Loucy (cell line): ENCODE data around the gene PDE11A.

Source experiments
- H2AFZ ChIP-seq: fragments of 200-600 bp; sonication (generic); 2 replicates; pipeline ENCODE4 v1.6.0; 2016; ENCODE audit warnings: antibody characterized with exemption, mild to moderate bottlenecking, low read length, moderate library complexity
- H3F3A ChIP-seq: fragments of 200-600 bp; 2 replicates; pipeline ENCODE4 v1.6.0; 2016; ENCODE audit warnings: antibody characterized with exemption, low read depth, mild to moderate bottlenecking
- H3K27me3 ChIP-seq: fragments of 200-600 bp; sonication (generic); 2 replicates; pipeline ENCODE4 v1.6.1; 2014; ENCODE audit warnings: low read length, mild to moderate bottlenecking; ENCODE audit not compliant: insufficient read depth, poor library complexity, severe bottlenecking
- H3K36me3 ChIP-seq: fragments of 200-600 bp; sonication (generic); 2 replicates; pipeline ENCODE4 v1.6.1; 2016; ENCODE audit warnings: low read length; ENCODE audit not compliant: insufficient read depth
- H3K4me1 ChIP-seq: fragments of 200-600 bp; sonication (generic); 2 replicates; pipeline ENCODE4 v1.5.1; 2014; ENCODE audit warnings: low read length, mild to moderate bottlenecking; ENCODE audit not compliant: insufficient read depth, poor library complexity, severe bottlenecking
- H3K4me2 ChIP-seq: fragments of 200-600 bp; sonication (generic); 2 replicates; pipeline ENCODE4 v1.6.0; 2014; ENCODE audit warnings: antibody characterized with exemption, low read length, low read depth, mild to moderate bottlenecking; ENCODE audit not compliant: poor library complexity, severe bottlenecking
- H3K4me3 ChIP-seq: fragments of 200-600 bp; sonication (generic); 2 replicates; pipeline ENCODE4 v1.5.1; 2014; ENCODE audit warnings: low read length, mild to moderate bottlenecking, mixed read lengths; ENCODE audit not compliant: poor library complexity, severe bottlenecking
- H3K79me2 ChIP-seq: fragments of 200-600 bp; sonication (generic); 2 replicates; pipeline ENCODE4 v1.6.1; 2014; ENCODE audit warnings: low read length; ENCODE audit not compliant: insufficient read depth
- H3K9ac ChIP-seq: fragments of 200-600 bp; sonication (generic); 2 replicates; pipeline ENCODE4 v1.6.0; 2014; ENCODE audit warnings: mild to moderate bottlenecking, low read depth, low read length, moderate library complexity; ENCODE audit not compliant: poor library complexity, severe bottlenecking
- H3K9me2 ChIP-seq: fragments of 200-600 bp; sonication (generic); replicated peaks from 2 replicates; pipeline ENCODE4 v1.6.1; 2016; ENCODE audit warnings: low read depth, low read length, mixed read lengths
- H3K9me3 ChIP-seq: fragments of 200-600 bp; sonication (generic); 2 replicates; pipeline ENCODE4 v1.6.1; 2014; ENCODE audit warnings: mild to moderate bottlenecking, antibody characterized with exemption, low read length, low read depth; ENCODE audit not compliant: insufficient read depth
- H4K20me1 ChIP-seq: fragments of 200-600 bp; sonication (generic); 2 replicates; pipeline ENCODE4 v1.6.0; 2014; ENCODE audit warnings: antibody characterized with exemption, low read length, mild to moderate bottlenecking; ENCODE audit not compliant: insufficient read depth, poor library complexity, severe bottlenecking
- EZH2phosphoT487 ChIP-seq: fragments of 200-600 bp; IDR thresholded peaks from 2 replicates; pipeline ENCODE4 v1.6.1; 2018; ENCODE audit warnings: antibody characterized with exemption, mild to moderate bottlenecking, moderate library complexity, borderline replicate concordance
- TF ChIP-seq, protein P1 (sequence below): fragments of 200-600 bp; sonication (generic); conservative IDR thresholded peaks from 2 replicates; pipeline ENCODE4 v1.5.1; 2014; ENCODE audit warnings: mild to moderate bottlenecking, antibody characterized with exemption, low read length

PDE11A gene

GRCh38 chr2:177747384-177747783 lies 325.2 kb downstream of the PDE11A start:
- no peaks in the 10 kb centered on the region for H3K9me2 ChIP-seq
- H3K79me2 ChIP-seq: no peaks in the 10 kb centered on the region
- no peak overlapping the region for H3K4me2 ChIP-seq
- no peaks in the 10 kb centered on the region for H3K36me3 ChIP-seq
- TF ChIP-seq, protein P1, sequence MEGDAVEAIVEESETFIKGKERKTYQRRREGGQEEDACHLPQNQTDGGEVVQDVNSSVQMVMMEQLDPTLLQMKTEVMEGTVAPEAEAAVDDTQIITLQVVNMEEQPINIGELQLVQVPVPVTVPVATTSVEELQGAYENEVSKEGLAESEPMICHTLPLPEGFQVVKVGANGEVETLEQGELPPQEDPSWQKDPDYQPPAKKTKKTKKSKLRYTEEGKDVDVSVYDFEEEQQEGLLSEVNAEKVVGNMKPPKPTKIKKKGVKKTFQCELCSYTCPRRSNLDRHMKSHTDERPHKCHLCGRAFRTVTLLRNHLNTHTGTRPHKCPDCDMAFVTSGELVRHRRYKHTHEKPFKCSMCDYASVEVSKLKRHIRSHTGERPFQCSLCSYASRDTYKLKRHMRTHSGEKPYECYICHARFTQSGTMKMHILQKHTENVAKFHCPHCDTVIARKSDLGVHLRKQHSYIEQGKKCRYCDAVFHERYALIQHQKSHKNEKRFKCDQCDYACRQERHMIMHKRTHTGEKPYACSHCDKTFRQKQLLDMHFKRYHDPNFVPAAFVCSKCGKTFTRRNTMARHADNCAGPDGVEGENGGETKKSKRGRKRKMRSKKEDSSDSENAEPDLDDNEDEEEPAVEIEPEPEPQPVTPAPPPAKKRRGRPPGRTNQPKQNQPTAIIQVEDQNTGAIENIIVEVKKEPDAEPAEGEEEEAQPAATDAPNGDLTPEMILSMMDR: no peak
- TF ChIP-seq EZH2phosphoT487: no peak
- no peaks in the 10 kb centered on the region for H3F3A ChIP-seq
- H3K9me3 ChIP-seq: no peaks in the 10 kb centered on the region
- no peaks in the 10 kb centered on the region for H4K20me1 ChIP-seq
- H3K4me1 ChIP-seq: peaks cover 15% of the 10 kb centered on the region
- no peaks in the 10 kb centered on the region for H3K27me3 ChIP-seq
- H2AFZ ChIP-seq: no peak overlapping the region
- no peak overlapping the region for H3K4me3 ChIP-seq
- no peak overlapping the region for H3K9ac ChIP-seq

DNA sequence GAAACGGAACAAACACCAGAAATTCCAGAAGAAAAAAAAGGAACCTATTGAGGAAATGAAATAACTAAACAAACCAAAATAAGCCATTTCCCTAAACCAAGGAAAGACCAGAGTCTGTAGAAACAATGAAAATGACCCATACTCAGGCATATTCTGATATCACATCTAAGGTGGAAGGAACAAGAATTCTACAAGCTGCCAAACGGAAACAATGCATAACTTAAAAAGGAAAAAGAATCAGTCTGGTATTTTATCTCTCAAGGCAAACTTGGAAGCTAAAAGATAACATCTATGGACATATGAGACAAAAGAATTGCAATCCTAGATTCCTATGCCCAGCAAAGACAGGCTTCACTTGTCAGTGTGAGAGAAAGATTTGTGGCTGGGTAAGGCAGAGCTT lies 326.2 kb downstream of the PDE11A start:
- H3K79me2 ChIP-seq: no peaks in the 10 kb centered on the region
- no peaks in the 10 kb centered on the region for H3K27me3 ChIP-seq
- H3K4me3 ChIP-seq: no peak overlapping the region
- H3K9me3 ChIP-seq: no peaks in the 10 kb centered on the region
- no peak overlapping the region for H3K4me2 ChIP-seq
- H3K9ac ChIP-seq: no peak overlapping the region
- no peaks in the 10 kb centered on the region for H3K36me3 ChIP-seq
- no peaks in the 10 kb centered on the region for H3K9me2 ChIP-seq
- no peak for TF ChIP-seq EZH2phosphoT487
- TF ChIP-seq, protein P1: no peak
- H4K20me1 ChIP-seq: no peaks in the 10 kb centered on the region
- H3F3A ChIP-seq: no peaks in the 10 kb centered on the region
- H3K4me1 ChIP-seq: peaks cover 15% of the 10 kb centered on the region
- H2AFZ ChIP-seq: peak overlapping the region; percentile 9; the same call in 1 of the 2 replicates

DNA sequence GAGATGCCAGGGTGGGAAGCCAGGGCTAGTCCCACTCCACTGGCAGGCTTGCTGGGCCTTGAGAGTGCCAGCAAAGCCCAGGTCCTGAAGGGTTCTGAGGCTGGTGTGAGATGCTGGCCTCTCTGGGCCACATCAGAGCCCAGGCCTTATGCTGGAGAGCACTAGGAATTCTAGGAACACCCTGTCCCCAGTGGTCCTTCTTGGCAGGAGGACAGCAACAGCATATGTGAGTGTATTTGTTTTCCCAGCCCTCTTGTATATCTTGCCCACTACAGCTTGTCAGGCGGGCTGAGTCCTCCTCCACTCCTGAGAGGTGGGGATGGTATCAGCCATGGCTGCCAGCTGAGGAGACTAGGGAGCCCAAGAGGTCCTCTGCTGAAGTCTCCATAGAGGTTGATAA lies 327.0 kb downstream of the PDE11A start:
- peaks cover 15% of the 10 kb centered on the region for H3K4me1 ChIP-seq
- H3K9me3 ChIP-seq: no peaks in the 10 kb centered on the region
- no peaks in the 10 kb centered on the region for H4K20me1 ChIP-seq
- TF ChIP-seq, protein P1: no peak
- no peak for TF ChIP-seq EZH2phosphoT487
- no peaks in the 10 kb centered on the region for H3K27me3 ChIP-seq
- H3K9me2 ChIP-seq: no peaks in the 10 kb centered on the region
- no peak overlapping the region for H2AFZ ChIP-seq
- H3K36me3 ChIP-seq: no peaks in the 10 kb centered on the region
- no peak overlapping the region for H3K4me2 ChIP-seq
- H3K79me2 ChIP-seq: no peaks in the 10 kb centered on the region
- no peaks in the 10 kb centered on the region for H3F3A ChIP-seq
- H3K4me3 ChIP-seq: no peak overlapping the region
- H3K9ac ChIP-seq: no peak overlapping the region
